HCT116 (cell line): ENCODE results near the gene ACSL3. TPM values are rescaled to one million over a fixed set of nuclear protein-coding genes. Genes with fewer than 3 reads are reported as not detected.

Experiments
- ATAC-seq: fragments of 200-7000 bp; cut with Tn5 transposase; 2 replicates; pipeline ENCODE4 v1.9.1; 2020; ENCODE audit warnings: mild to moderate bottlenecking, moderate library complexity
- BruUV-seq: library from RNA; stranded (reverse); fragments of 400-500 nt; replicated peaks from 2 replicates; lab custom pipeline; 2021; lab: Mats Ljungman, UMichigan
- CTCF ChIA-PET: fragments of 300-600 bp; sonication (Branson Sonifier 250); formaldehyde crosslinking; loops from one replicate; lab custom pipeline; 2021; ENCODE audit warnings: antibody characterized with exemption; lab: Charles Lee
- POLR2A ChIA-PET: fragments of 300-600, 350-600 bp; sonication (Branson Sonifier 250); formaldehyde crosslinking; loops from one replicate; lab custom pipeline; 2021; ENCODE audit warnings: antibody characterized with exemption; lab: Charles Lee
- RAD21 ChIA-PET, 2 experiments: fragments of 300-600 bp; sonication (Branson Sonifier 250); formaldehyde crosslinking; loops; one replicate each; lab custom pipeline; 2023; ENCODE audit warnings: low total read pairs in 2 of 2; ENCODE audit not compliant: uncharacterized antibody in 2 of 2, unreplicated experiment in 2 of 2, low non-redundant PET in 1 of 2; lab: Charles Lee
- DNase-seq: peaks from one replicate; pipeline ENCODE4 v3.0.0-alpha.2; 2010; ENCODE audit warnings: low read depth, low spot score
- H2AFZ ChIP-seq: fragments of 200-600 bp; shearing (Covaris generic), sonication (generic); 2 replicates; pipeline ENCODE4 v1.6.1; 2017; ENCODE audit warnings: low read depth, mixed run types, mixed read lengths, antibody characterized with exemption, low read length; ENCODE audit not compliant: poor library complexity, severe bottlenecking
- H3K27ac ChIP-seq: 2 replicates; pipeline ENCODE4 v1.5.1; 2012; ENCODE audit warnings: low read depth, low read length
- H3K27me3 ChIP-seq: fragments of 200-600 bp; sonication (generic); 2 replicates; pipeline ENCODE4 v1.6.1; 2016; ENCODE audit warnings: mixed run types, low read length, mixed read lengths; ENCODE audit not compliant: insufficient read depth
- H3K36me3 ChIP-seq, 2 experiments: fragments of 200-500 bp in 1 of 2; fragments of 200-600 bp in 1 of 2; sonication (Bioruptor generic) in 1 of 2; sonication (generic) in 1 of 2; 2 replicates each; pipeline versions ENCODE4 v1.5.1 to v1.6.1; 2014 to 2016; ENCODE audit warnings: low read length in 2 of 2, inconsistent platforms in 1 of 2, mixed read lengths in 1 of 2, mixed run types in 1 of 2; ENCODE audit not compliant: insufficient read depth in 2 of 2, control insufficient read depth in 1 of 2
- H3K4me1 ChIP-seq, 2 experiments: fragments of 200-600 bp in 1 of 2; sonication (generic) in 1 of 2; 2 replicates each; pipeline versions ENCODE4 v1.5.1 to v1.6.1; 2012 to 2017; ENCODE audit warnings: low read length in 2 of 2, inconsistent platforms in 1 of 2, mild to moderate bottlenecking in 1 of 2, mixed read lengths in 1 of 2, mixed run types in 1 of 2, moderate library complexity in 1 of 2; ENCODE audit not compliant: insufficient read depth in 2 of 2, control insufficient read depth in 1 of 2
- H3K4me2 ChIP-seq: fragments of 200-600 bp; sonication (generic); 2 replicates; pipeline ENCODE4 v1.6.1; 2017; ENCODE audit warnings: mixed run types, low read length, mixed read lengths
- H3K4me3 ChIP-seq, 2 experiments: fragments of 200-600 bp in 1 of 2; sonication (generic) in 1 of 2; replicated peaks in 1 of 2; 2 replicates each; pipeline ENCODE4 v1.5.1; 2011 to 2016; ENCODE audit warnings: low read length in 2 of 2, control low read depth in 1 of 2, low read depth in 1 of 2, mild to moderate bottlenecking in 1 of 2, mixed read lengths in 1 of 2, mixed run types in 1 of 2
- H3K79me2 ChIP-seq: fragments of 200-600 bp; sonication (generic); 2 replicates; pipeline ENCODE4 v1.6.1; 2017; ENCODE audit warnings: mild to moderate bottlenecking, mixed run types, low read length, moderate library complexity, mixed read lengths; ENCODE audit not compliant: insufficient read depth
- H3K9ac ChIP-seq: fragments of 200-600 bp; sonication (generic); 2 replicates; pipeline ENCODE4 v1.6.1; 2016; ENCODE audit warnings: low read length, mixed read lengths
- H3K9me2 ChIP-seq: fragments of 200-600 bp; sonication (generic), shearing (Covaris generic); 2 replicates; pipeline ENCODE4 v1.6.1; 2017; ENCODE audit warnings: mixed run types, mild to moderate bottlenecking, moderate library complexity; ENCODE audit not compliant: insufficient read depth
- H3K9me3 ChIP-seq, 2 experiments: fragments of 200-500 bp in 1 of 2; fragments of 200-600 bp in 1 of 2; sonication (Bioruptor generic) in 1 of 2; sonication (generic) in 1 of 2; 2 replicates each; pipeline ENCODE4 v1.6.1; 2014 to 2017; ENCODE audit warnings: low read length in 2 of 2, mixed read lengths in 2 of 2, inconsistent platforms in 1 of 2, low read depth in 1 of 2, mild to moderate bottlenecking in 1 of 2, mixed run types in 1 of 2, moderate library complexity in 1 of 2; ENCODE audit not compliant: control insufficient read depth in 1 of 2, insufficient read depth in 1 of 2
- H4K20me1 ChIP-seq: fragments of 200-600 bp; sonication (generic), shearing (Covaris generic); 2 replicates; pipeline ENCODE4 v1.6.1; 2017; ENCODE audit warnings: mixed run types, mild to moderate bottlenecking, moderate library complexity; ENCODE audit not compliant: insufficient read depth
- CEBPB ChIP-seq: IDR thresholded peaks from 2 replicates; pipeline ENCODE4 v1.6.1; 2012; ENCODE audit warnings: low read depth
- EGR1 ChIP-seq: IDR thresholded peaks from 2 replicates; pipeline ENCODE4 v1.6.1; 2012; ENCODE audit warnings: low read depth
- ELF1 ChIP-seq: IDR thresholded peaks from 2 replicates; pipeline ENCODE4 v1.6.1; 2012; ENCODE audit warnings: low read depth, borderline replicate concordance
- EZH2 ChIP-seq: fragments of 200-600 bp; sonication (generic); IDR thresholded peaks from 2 replicates; pipeline ENCODE4 v1.6.1; 2017; ENCODE audit warnings: antibody characterized with exemption, mixed run types
- EZH2phosphoT487 ChIP-seq: fragments of 200-600 bp; IDR thresholded peaks from 2 replicates; pipeline ENCODE4 v1.6.1; 2018; ENCODE audit warnings: antibody characterized with exemption, borderline replicate concordance
- FOSL1 ChIP-seq: IDR thresholded peaks from 2 replicates; pipeline ENCODE4 v1.6.1; 2012; ENCODE audit warnings: low read depth
- MAX ChIP-seq: IDR thresholded peaks from 2 replicates; pipeline ENCODE4 v1.6.1; 2012
- POLR2A ChIP-seq: IDR thresholded peaks from 2 replicates; pipeline ENCODE4 v1.7.0; 2011; ENCODE audit warnings: borderline replicate concordance; ENCODE audit not compliant: insufficient read depth, insufficient read length; ENCODE audit errors: extremely low read depth
- REST ChIP-seq: IDR thresholded peaks from 2 replicates; pipeline ENCODE4 v1.6.1; 2012; ENCODE audit warnings: low read depth
- SIN3A ChIP-seq: IDR thresholded peaks from 2 replicates; pipeline ENCODE4 v1.6.1; 2012; ENCODE audit warnings: low read depth
- SP1 ChIP-seq: IDR thresholded peaks from 2 replicates; pipeline ENCODE4 v1.6.1; 2012; ENCODE audit warnings: low read depth
- TCF7L2 ChIP-seq: IDR thresholded peaks from 2 replicates; pipeline ENCODE4 v1.7.0; 2011; ENCODE audit warnings: borderline replicate concordance, inconsistent platforms; ENCODE audit not compliant: insufficient read depth, insufficient read length; ENCODE audit errors: extremely low read depth
- YY1 ChIP-seq: IDR thresholded peaks from 2 replicates; pipeline ENCODE4 v1.6.1; 2011; ENCODE audit warnings: low read length, low read depth, moderate library complexity, mild to moderate bottlenecking; ENCODE audit not compliant: insufficient replicate concordance; ENCODE audit errors: extremely low read depth
- ZBTB33 ChIP-seq: IDR thresholded peaks from 2 replicates; pipeline ENCODE4 v1.6.1; 2011; ENCODE audit warnings: mild to moderate bottlenecking, low read length, moderate library complexity; ENCODE audit not compliant: insufficient replicate concordance; ENCODE audit errors: extremely low read depth
- ZFX ChIP-seq: fragments of 450-650 bp; IDR thresholded peaks from 2 replicates; pipeline ENCODE4 v1.6.1; 2017
- ZNF274 ChIP-seq: fragments of 200-500 bp; sonication (Bioruptor generic); IDR thresholded peaks from 2 replicates; pipeline ENCODE4 v1.6.1; 2014; ENCODE audit warnings: mild to moderate bottlenecking, low read depth, low read length, inconsistent platforms
- intact Hi-C: fragments of 100-400 bp; cut with micrococcal nuclease; formaldehyde crosslinking; loops from 2 replicates; pipeline ENCODE4 v1.10.0; 2022
- total RNA-seq: library from RNA; stranded (reverse); gene quantifications from one replicate; pipeline ENCODE4 v1.2.1, GENCODE V29; 2021; ENCODE audit not compliant: unreplicated experiment

ACSL3 gene
- total RNA-seq, 1 experiment from 2014 or later, result 142 TPM

DNA sequence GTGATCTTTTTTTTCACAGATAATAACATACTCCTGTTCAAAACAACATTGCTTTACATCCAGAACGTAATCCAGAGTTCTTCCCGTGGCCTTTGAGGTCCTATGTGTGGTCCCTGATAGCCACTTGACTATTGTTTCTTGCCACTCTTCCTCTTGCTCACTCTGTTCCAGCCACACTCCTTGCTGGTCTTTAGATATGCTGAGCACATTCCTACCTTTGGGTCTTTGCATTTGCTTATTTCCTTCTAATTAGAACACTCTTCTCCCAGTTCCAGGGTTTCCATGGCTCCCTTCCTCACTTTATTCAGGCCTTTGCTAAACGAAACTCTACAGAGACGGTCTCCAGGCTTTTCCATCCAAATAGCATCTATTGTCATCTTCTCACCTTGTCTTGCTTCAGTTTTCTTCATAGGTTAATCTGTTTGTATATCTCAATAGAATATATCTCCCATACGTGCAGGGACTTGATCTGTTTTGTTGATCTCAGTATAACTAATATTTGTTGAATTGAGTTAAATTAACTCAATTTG is 59.9 kb downstream of the ACSL3 start:
- ChIA-PET RAD21 (no interaction called here), POLR2A (no interaction called here), CTCF (no interaction called here)
- Histone ChIP-seq H3K79me2 (peaks cover 16% of the 10 kb centered on the region), H3K27ac (no peak overlapping the region), H3K4me3 (no peak overlapping the region), H4K20me1 (0 out of 2 replicates have a peak, but pooled peaks cover 1% of the 10 kb centered on the region), H3K27me3 (no peaks in the 10 kb centered on the region), H3K4me2 (no peak overlapping the region), H3K9me2 (no peaks in the 10 kb centered on the region), H2AFZ (no peak overlapping the region), H3K36me3 (peaks cover 31 to 41% of the 10 kb centered on the region in 2 experiments), H3K4me1 (peaks cover 5 to 17% of the 10 kb centered on the region in 2 experiments; a peak in 3 of 4 replicates), H3K9ac (no peak overlapping the region), H3K9me3 (no peaks in the 10 kb centered on the region)
- DNase-seq, result no peak
- TF ChIP-seq SP1, result no peak
- TF ChIP-seq MAX, result no peak
- no peak for TF ChIP-seq SIN3A
- TF ChIP-seq EGR1, result no peak
- no peak for TF ChIP-seq ELF1
- TF ChIP-seq EZH2, result no peak
- no peak for TF ChIP-seq ZBTB33
- no peak for TF ChIP-seq ZFX
- TF ChIP-seq YY1, result no peak
- no peak for TF ChIP-seq EZH2phosphoT487
- TF ChIP-seq CEBPB, result no peak
- no peak for TF ChIP-seq ZNF274
- no peak for TF ChIP-seq REST
- no peak for TF ChIP-seq TCF7L2
- TF ChIP-seq FOSL1, result no peak
- TF ChIP-seq POLR2A, result no peak
- intact Hi-C loops, result no loop called here
- ATAC-seq, result no peak
- BruUV-seq, result no TSS peak
